Right lobe of liver (tissue), 4 donors: ENCODE measurements around the gene NUTM2B.
"Not testable (repeated sequence)": the region's sequence is repeated elsewhere in the genome, so short reads cannot be mapped to it uniquely, and the experiment has no call there.

ENCODE experiments used
- POLR2A ChIP-seq: fragments of 450-650 bp; IDR thresholded peaks from one replicate; pipeline ENCODE4 v1.6.1; 2017; ENCODE audit warnings: antibody characterized with exemption, mild to moderate bottlenecking
- TF ChIP-seq, protein P1 (sequence below), 4 donors: fragments of 200-600 bp in 3 of 4; fragments of 450-650 bp in 1 of 4; IDR thresholded peaks; one replicate each; pipeline versions ENCODE4 v1.5.1 to v1.8.0; 2016 to 2022; ENCODE audit warnings: antibody characterized with exemption in 4 of 4, mild to moderate bottlenecking in 2 of 4
- donor health status: DM: no; HTN: no; CAD: no.
- donor health status: DM: no; HTN: no; CAD: no.
- donor health status: DM: no; HTN: yes; CAD: no.

DNA sequence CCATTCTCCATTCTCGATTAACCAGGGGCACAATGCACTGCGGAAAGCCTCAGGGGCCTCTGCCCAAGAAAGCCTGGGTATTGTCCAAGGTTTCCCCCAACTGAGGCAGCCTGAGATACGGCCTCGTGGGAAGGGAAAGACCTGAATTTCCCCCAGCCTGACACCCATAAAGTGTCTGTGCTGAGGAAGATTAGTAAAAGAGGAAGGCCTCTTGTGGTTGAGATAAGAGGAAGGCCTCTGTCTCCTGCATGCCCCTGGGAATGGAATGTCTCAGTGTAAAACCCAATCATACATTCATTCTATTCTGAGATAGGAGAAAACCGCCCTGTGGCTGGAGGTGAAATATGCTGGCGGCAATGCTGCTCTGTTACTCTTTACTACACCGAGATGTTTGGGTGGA lies 41.8 kb downstream of the NUTM2B start:
- TF ChIP-seq, protein P1, sequence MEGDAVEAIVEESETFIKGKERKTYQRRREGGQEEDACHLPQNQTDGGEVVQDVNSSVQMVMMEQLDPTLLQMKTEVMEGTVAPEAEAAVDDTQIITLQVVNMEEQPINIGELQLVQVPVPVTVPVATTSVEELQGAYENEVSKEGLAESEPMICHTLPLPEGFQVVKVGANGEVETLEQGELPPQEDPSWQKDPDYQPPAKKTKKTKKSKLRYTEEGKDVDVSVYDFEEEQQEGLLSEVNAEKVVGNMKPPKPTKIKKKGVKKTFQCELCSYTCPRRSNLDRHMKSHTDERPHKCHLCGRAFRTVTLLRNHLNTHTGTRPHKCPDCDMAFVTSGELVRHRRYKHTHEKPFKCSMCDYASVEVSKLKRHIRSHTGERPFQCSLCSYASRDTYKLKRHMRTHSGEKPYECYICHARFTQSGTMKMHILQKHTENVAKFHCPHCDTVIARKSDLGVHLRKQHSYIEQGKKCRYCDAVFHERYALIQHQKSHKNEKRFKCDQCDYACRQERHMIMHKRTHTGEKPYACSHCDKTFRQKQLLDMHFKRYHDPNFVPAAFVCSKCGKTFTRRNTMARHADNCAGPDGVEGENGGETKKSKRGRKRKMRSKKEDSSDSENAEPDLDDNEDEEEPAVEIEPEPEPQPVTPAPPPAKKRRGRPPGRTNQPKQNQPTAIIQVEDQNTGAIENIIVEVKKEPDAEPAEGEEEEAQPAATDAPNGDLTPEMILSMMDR (IDR thresholded peaks at IDR 0.05) = not testable (repeated sequence)
- not testable (repeated sequence) for TF ChIP-seq POLR2A
